ENCODE data around the gene COPS7A. TPM values are rescaled to one million over a fixed set of nuclear protein-coding genes. Genes with fewer than 3 reads are reported as not detected.

Gene COPS7A
- total and polyA plus RNA-seq, 9 of the 15 experiments (the other 6 are each of a cell fraction or from before 2014, with no cell fraction given): 12.7 to 36.0 (median 24.3) TPM

GRCh38 chr12:6767353-6768319 is 43.8 kb downstream of the COPS7A start (continued):
- TF ChIP-seq MAX (CRISPR knock-in tag; IDR thresholded peaks at IDR 0.05) (peak; percentile 28; the same call in 1 of the 2 replicates), ZKSCAN1 (IDR thresholded peaks at IDR 0.05; ENCODE audit: low read depth, low read length) (0 out of 2 replicates have a peak, but pooled peaks have one; percentile 18)

DNA sequence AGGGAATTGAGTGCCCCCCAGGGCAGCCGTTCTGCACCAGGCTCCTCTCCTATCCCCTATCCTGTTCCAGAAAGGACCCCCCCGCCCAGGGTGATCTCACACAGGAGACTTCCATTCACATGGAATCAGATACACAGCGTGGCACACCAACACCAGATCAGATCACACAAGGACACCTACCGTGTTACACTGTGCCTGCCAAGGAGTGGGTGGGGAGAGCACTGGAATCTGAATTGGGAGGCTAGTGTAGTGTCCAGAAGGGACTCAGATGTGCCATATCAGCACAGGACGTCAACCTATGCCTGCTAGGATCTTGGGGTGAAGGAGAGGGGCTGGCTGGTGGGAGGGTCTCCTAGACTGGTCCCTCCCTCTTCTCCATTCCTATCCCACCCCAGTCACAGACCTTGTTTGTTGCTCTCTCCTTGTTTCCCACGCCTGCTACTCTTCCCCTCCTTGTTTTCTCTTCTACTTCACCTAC is 44.6 kb downstream of the COPS7A start:
- WGBS (ENCODE audit: insufficient coverage, low coverage, missing lambda C conversion rate): 8% methylated on average over 4 of the region's 6 CpGs
- H2AFZ ChIP-seq (ENCODE audit: low read depth, low read length): no peak overlapping the region
- no peaks in the 10 kb centered on the region for H3K9me1 ChIP-seq (ENCODE audit: control insufficient read depth, insufficient read depth, low read length)
- in situ Hi-C loops (cut with MboI): no loop called here
- TF ChIP-seq ZNF444 (CRISPR knock-in tag; IDR thresholded peaks at IDR 0.05) (no peak), SP1 (CRISPR knock-in tag; IDR thresholded peaks at IDR 0.05) (0 out of 2 replicates have a peak, but pooled peaks have one; percentile 11), ZNF316 (IDR thresholded peaks at IDR 0.05) (no peak), HNRNPH1 (optimal IDR thresholded peaks at IDR 0.05; ENCODE audit: low read depth, low read length) (no peak), COPS2 (conservative IDR thresholded peaks at IDR 0.05) (no peak), HSF4 (CRISPR knock-in tag; IDR thresholded peaks at IDR 0.05; ENCODE audit: borderline replicate concordance) (no peak), CTCF (IDR thresholded peaks at IDR 0.05 in 2 of 3, conservative IDR thresholded peaks at IDR 0.05 in 1 of 3; ENCODE audit: insufficient read depth in 2 of 3, low read depth in 1 of 3, low read length in 3 of 3) (no peak)
- peaks cover 27% of the 10 kb centered on the region for H3K79me2 ChIP-seq (ENCODE audit: control insufficient read depth, insufficient read depth, low read length)
- no peaks in the 10 kb centered on the region for H4K20me1 ChIP-seq (replicated peaks; ENCODE audit: control insufficient read depth, insufficient read depth, low read length)
- ATAC-seq (no peak), DNase-seq (ENCODE audit: extremely low read depth in 1 of 4, low spot score in 3 of 4) (no peak), FAIRE-seq (no peak)
- H3K36me3 ChIP-seq (ENCODE audit: control insufficient read depth, insufficient read depth, low read length): peaks cover 32% of the 10 kb centered on the region; the same call in 2 of the 3 replicates
- intact Hi-C loops (cut with micrococcal nuclease): loop anchor here (1.0 kb wide), 1 partner anchor 15 kb away; the partner anchor contains the start of gene MLF2
- H3K4me1 ChIP-seq (replicated peaks in 1 of 2; ENCODE audit: control insufficient read depth in 2 of 2, insufficient read depth in 2 of 2, low read length in 2 of 2): peaks cover 23 to 46% of the 10 kb centered on the region in 2 experiments; a peak in 4 of 5 replicates
- peak overlapping the region; percentile 89; the same call in 2 of the 3 replicates for H3K27ac ChIP-seq (ENCODE audit: extremely low read depth, low read depth, low read length)
- CTCF ChIA-PET (ENCODE audit: low intra/inter-chr PET ratio): no interaction called here
- peak overlapping the region; percentile 91 to 94; a peak in 3 of 4 replicates for H3K9ac ChIP-seq (ENCODE audit: insufficient read depth in 1 of 2, low read depth in 2 of 2, low read length in 2 of 2)
- H3K4me2 ChIP-seq (ENCODE audit: insufficient read depth, low read length): peak overlapping the region; percentile 98
- no peaks in the 10 kb centered on the region; a peak in 1 of 5 replicates for H3K27me3 ChIP-seq (ENCODE audit: control insufficient read depth in 2 of 2, insufficient read depth in 2 of 2, low read length in 2 of 2)
- H3K9me3 ChIP-seq (replicated peaks; ENCODE audit: control insufficient read depth, insufficient read depth, low read depth, low read length): no peaks in the 10 kb centered on the region
- POLR2A ChIA-PET: interaction anchor here (0.6 to 3.2 kb wide), 5 partner anchors 10 to 160 kb away, joined by 3 to 17 read pairs (median 3); partner anchors contain the start of genes COPS7A and MLF2
- H3K4me3 ChIP-seq: peak overlapping the region; percentile 80
- no TSS peak for BruUV-seq (replicated peaks)

Data from K562 (cell line).